Nephron (organoid): ENCODE measurements around the gene ANKLE2.
A peak's percentile ranks its signal among the peaks of the same experiment; 100 is the strongest.
"Not testable (repeated sequence)": the region's sequence is repeated elsewhere in the genome, so short reads cannot be mapped to it uniquely, and the experiment has no call there.

Experiments
- H3K27ac Mint-ChIP-seq, 3 experiments: 2 replicates each; pipeline ENCODE4 v1.8.0; 2020; ENCODE audit warnings: mixed read lengths in 3 of 3, mild to moderate bottlenecking in 2 of 3, moderate library complexity in 1 of 3
- H3K27me3 Mint-ChIP-seq: 2 replicates; pipeline ENCODE4 v1.8.0; 2021; ENCODE audit warnings: low read depth, mild to moderate bottlenecking, moderate library complexity, mixed read lengths
- H3K36me3 Mint-ChIP-seq: 2 replicates; pipeline ENCODE4 v1.8.0; 2020; ENCODE audit warnings: low read depth, mixed read lengths
- H3K4me1 Mint-ChIP-seq: 2 replicates; pipeline ENCODE4 v1.8.0; 2020; ENCODE audit warnings: mixed read lengths
- H3K4me3 Mint-ChIP-seq, 3 experiments: 2 replicates each; pipeline ENCODE4 v1.8.0; 2020; ENCODE audit warnings: mild to moderate bottlenecking in 3 of 3, mixed read lengths in 3 of 3, moderate library complexity in 2 of 3
- H3K9me3 Mint-ChIP-seq: 2 replicates; pipeline ENCODE4 v1.8.0; 2020; ENCODE audit warnings: mixed read lengths
- TF ChIP-seq, protein P1 (sequence below), 3 experiments: fragments of 200-600 bp; sonication (generic); IDR thresholded peaks; one replicate each; pipeline ENCODE4 v1.5.0; 2021; ENCODE audit warnings: antibody characterized with exemption in 3 of 3; ENCODE audit not compliant: unreplicated experiment in 3 of 3

Gene ANKLE2

DNA sequence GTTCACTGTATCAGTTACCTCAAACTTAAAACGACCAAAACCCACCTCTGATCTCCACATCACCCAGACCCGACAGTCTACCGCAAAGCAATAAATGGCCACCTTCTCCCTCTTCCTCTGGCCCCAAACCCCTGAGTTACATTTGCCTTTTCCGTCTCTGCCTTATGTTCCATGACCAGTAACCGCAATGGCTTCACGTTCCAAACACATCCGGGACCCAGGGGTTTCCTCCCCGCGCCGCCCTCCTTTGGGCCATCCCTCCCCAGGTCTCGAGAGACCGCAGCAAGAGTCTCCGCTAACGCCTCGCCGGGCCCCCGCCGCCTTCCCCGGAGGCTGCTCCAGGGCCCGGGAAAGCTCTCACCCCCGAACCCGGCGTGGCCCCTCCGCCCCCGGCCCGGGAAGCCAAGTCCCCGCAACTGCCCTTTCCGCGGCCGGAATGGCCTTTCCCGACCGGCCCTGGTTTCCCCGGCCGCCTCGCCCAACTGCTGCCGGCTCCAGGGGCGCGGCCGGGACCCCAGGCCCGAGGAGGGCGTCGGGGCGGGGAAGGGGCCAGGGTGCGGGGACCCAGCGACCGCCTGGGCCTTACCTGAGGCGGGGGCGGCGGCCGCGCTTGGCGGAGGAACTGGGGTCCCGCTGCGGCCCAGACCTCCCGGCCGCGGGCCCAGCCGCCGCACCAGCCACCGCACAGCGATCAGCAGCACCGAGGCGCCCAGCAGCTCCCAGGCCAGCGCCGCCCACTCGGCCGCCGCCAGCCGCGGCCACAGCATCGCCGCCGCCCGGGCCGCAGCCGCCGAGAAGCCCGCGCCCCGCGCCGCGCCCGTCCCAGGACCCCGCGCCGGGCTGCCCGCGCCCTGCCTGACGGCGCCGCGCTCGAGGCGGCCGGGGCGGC is at the start of gene ANKLE2:
ANKLE2 (minus strand) TSS at position 801 of the 889 bp plus-strand sequence; CDS start at position 767, 34 bp downstream.
- no peaks in the 10 kb centered on the region for H3K27me3 Mint-ChIP-seq
- H3K4me1 Mint-ChIP-seq, result peaks cover 18% of the 10 kb centered on the region
- no peaks in the 10 kb centered on the region for H3K9me3 Mint-ChIP-seq
- peak within 1 kb of the TSS; percentile 93 to 97 (median 94) for H3K4me3 Mint-ChIP-seq
- peak within 1 kb of the TSS; percentile 97 to 98 (median 97) for H3K27ac Mint-ChIP-seq
- TF ChIP-seq, protein P1, sequence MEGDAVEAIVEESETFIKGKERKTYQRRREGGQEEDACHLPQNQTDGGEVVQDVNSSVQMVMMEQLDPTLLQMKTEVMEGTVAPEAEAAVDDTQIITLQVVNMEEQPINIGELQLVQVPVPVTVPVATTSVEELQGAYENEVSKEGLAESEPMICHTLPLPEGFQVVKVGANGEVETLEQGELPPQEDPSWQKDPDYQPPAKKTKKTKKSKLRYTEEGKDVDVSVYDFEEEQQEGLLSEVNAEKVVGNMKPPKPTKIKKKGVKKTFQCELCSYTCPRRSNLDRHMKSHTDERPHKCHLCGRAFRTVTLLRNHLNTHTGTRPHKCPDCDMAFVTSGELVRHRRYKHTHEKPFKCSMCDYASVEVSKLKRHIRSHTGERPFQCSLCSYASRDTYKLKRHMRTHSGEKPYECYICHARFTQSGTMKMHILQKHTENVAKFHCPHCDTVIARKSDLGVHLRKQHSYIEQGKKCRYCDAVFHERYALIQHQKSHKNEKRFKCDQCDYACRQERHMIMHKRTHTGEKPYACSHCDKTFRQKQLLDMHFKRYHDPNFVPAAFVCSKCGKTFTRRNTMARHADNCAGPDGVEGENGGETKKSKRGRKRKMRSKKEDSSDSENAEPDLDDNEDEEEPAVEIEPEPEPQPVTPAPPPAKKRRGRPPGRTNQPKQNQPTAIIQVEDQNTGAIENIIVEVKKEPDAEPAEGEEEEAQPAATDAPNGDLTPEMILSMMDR (IDR thresholded peaks at IDR 0.05; ENCODE audit: unreplicated experiment in 3 of 3), result no peak
- H3K36me3 Mint-ChIP-seq, result peaks cover 24% of the 10 kb centered on the region

DNA sequence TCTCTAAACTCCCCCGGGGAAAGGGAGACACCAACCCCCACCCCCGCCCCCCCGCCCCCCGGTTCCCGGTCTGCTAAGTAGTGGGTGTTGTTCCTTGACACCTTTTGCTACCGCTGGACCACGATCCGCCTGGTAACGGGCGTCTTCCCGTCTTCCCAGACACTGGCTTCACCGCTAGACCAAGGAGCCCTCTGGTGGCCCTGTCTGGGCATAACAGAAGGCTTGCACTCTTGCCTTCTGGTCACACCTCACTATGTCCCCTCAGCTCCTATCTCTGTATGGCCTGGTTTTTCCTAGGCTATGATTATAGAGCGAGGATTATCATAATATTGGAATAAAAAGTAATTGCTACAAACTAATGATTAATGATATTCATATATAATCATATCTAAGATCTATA is 47.8 kb upstream of the ANKLE2 start:
- not testable (repeated sequence) for H3K27ac Mint-ChIP-seq, H3K4me3 Mint-ChIP-seq, H3K27me3 Mint-ChIP-seq, H3K4me1 Mint-ChIP-seq, H3K9me3 Mint-ChIP-seq
- H3K36me3 Mint-ChIP-seq, result peaks cover 74% of the 10 kb centered on the region
- TF ChIP-seq, protein P1 (IDR thresholded peaks at IDR 0.05; ENCODE audit: unreplicated experiment in 3 of 3), result peak in 2 of 3 experiments; percentile 27 to 37

DNA sequence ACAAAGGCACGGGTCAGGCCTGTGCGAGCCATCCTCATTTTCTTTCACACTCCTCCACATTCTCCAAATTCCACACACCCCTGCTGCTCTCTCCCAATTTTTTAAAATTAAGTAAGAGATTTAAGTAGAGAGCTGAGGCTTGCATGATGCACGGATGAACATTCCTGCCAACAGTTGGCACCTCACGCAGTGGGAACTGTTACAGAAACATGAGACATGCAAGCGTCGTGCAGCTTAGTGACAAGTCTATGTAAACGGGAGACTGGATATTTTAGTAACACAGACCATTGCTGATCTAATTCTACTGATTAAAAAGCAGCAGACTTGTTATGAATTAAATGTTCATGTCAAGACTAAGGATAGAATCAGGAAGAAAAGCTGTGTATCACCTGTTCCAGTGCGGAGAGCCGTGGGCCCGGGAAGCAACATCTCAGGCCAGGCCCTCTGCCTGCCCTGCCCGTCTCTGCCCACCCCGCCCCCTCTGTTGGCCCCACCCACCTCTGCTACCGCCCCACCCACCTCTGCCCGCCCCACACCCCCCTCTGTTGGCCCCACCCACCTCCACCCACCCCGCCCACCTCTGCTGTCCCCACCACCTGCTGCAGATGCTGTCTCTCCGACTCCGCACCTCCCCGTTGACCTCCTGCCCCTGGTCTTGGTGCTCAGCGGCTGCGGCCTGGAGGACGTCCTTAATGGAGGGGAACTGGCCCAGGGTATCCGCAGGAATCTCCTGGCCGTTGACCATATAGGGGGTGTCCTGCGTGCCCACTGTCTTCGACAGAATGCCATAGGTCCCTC is 45.9 kb upstream of the ANKLE2 start:
- Mint-ChIP-seq H3K9me3 (no peaks in the 10 kb centered on the region), H3K4me3 (no peak overlapping the region), H3K4me1 (no peaks in the 10 kb centered on the region), H3K36me3 (peaks cover 73% of the 10 kb centered on the region), H3K27me3 (no peaks in the 10 kb centered on the region), H3K27ac (peak overlapping the region in 1 of 3 experiments; percentile 9)
- TF ChIP-seq, protein P1 (IDR thresholded peaks at IDR 0.05; ENCODE audit: unreplicated experiment in 3 of 3), result no peak

DNA sequence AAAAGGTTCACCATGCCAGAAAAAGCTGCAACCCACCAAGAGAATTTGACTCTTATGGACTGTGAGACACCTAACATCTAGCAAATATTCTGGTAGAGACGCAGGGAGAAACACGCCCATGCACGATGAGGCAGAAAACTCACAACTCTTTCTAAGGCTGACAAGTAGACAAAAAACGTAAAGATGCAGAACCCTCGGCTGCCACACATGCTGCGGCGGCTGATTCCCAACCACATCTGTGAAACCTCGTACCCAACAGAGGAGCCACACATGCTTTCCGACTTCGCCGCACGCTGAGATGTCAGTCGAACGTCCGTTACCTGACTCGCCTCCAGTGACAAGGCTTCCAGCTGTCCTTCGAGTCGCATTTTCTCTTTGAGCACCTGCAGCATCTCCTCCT is 45.2 kb upstream of the ANKLE2 start:
- peak overlapping the region in 1 of 3 experiments; percentile 9 for H3K27ac Mint-ChIP-seq
- no peaks in the 10 kb centered on the region for H3K4me1 Mint-ChIP-seq
- no peak overlapping the region for H3K4me3 Mint-ChIP-seq
- H3K9me3 Mint-ChIP-seq, result no peaks in the 10 kb centered on the region
- H3K36me3 Mint-ChIP-seq, result peaks cover 70% of the 10 kb centered on the region
- TF ChIP-seq, protein P1 (IDR thresholded peaks at IDR 0.05; ENCODE audit: unreplicated experiment in 3 of 3), result no peak
- H3K27me3 Mint-ChIP-seq, result no peaks in the 10 kb centered on the region

DNA sequence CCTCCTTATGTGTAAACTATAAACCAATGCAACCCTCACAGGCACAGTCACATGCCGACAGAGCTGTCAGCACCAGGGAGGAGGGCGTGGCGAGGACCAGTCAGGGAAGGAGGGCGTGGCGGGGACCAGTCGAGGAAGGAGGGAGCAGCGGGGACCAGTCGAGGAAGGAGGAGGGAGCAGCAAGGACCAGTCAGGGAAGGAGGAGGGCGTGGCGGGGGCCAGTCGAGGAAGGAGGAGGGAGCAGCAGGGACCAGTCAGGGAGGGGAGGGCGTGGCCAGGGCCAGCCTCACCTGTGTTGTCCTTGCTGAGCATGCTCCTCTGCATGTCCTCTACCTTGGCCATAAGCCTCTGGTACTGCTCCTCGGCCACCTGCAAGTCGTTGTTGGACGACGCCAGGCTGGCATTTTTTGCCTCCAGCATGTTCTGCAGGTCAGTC is 42.8 kb upstream of the ANKLE2 start:
- H3K9me3 Mint-ChIP-seq, result no peaks in the 10 kb centered on the region
- TF ChIP-seq, protein P1 (IDR thresholded peaks at IDR 0.05; ENCODE audit: unreplicated experiment in 3 of 3), result no peak
- no peak overlapping the region for H3K4me3 Mint-ChIP-seq
- H3K27me3 Mint-ChIP-seq, result no peaks in the 10 kb centered on the region
- no peak overlapping the region for H3K27ac Mint-ChIP-seq
- no peaks in the 10 kb centered on the region for H3K4me1 Mint-ChIP-seq
- peaks cover 68% of the 10 kb centered on the region for H3K36me3 Mint-ChIP-seq
